HepG2 (cell line): ENCODE data around the gene C16orf78.

Experiments used
- BRCA1 ChIP-seq: sonication (generic); formaldehyde crosslinking; IDR thresholded peaks from 2 replicates; pipeline ENCODE4 v1.4.0; 2020; ENCODE audit warnings: missing genetic modification reagents
- FOXA1 ChIP-seq, 2 experiments: fragments of 450-650 bp in 1 of 2; sonication (generic) in 1 of 2; formaldehyde crosslinking in 1 of 2; IDR thresholded peaks; 2 replicates each; pipeline versions ENCODE4 v1.4.0 to v1.6.1; 2016 to 2020; ENCODE audit warnings: missing genetic modification reagents in 1 of 2
- HDAC2 ChIP-seq: sonication (generic); formaldehyde crosslinking; IDR thresholded peaks from 2 replicates; pipeline ENCODE4 v1.4.0; 2020; ENCODE audit warnings: missing genetic modification reagents
- HDAC6 ChIP-seq: fragments of 200-600 bp; sonication (generic); IDR thresholded peaks from 2 replicates; pipeline ENCODE4 v1.7.0; 2017; ENCODE audit warnings: mild to moderate bottlenecking, antibody characterized with exemption, low read length, low read depth
- NCOR1 ChIP-seq: fragments of 200-600 bp; sonication (generic); IDR thresholded peaks from 2 replicates; pipeline ENCODE4 v1.7.0; 2017; ENCODE audit warnings: antibody characterized with exemption, low read length, borderline replicate concordance
- TCF7 ChIP-seq: sonication (generic); IDR thresholded peaks from 2 replicates; pipeline ENCODE4 v1.6.1; 2016; ENCODE audit warnings: antibody characterized with exemption, low read depth
- YY1 ChIP-seq: IDR thresholded peaks from 2 replicates; pipeline ENCODE4 v1.6.1; 2011; ENCODE audit warnings: low read length, low read depth, moderate library complexity, mild to moderate bottlenecking; ENCODE audit not compliant: insufficient read depth, insufficient replicate concordance
- ZNF780A ChIP-seq: sonication (generic); formaldehyde crosslinking; IDR thresholded peaks from 2 replicates; pipeline ENCODE4 v1.8.0; 2022; ENCODE audit warnings: mild to moderate bottlenecking, missing genetic modification reagents, moderate library complexity
- TF ChIP-seq, protein P1 (sequence below): sonication (generic); formaldehyde crosslinking; IDR thresholded peaks from 2 replicates; pipeline ENCODE4 v1.5.0; 2020; ENCODE audit warnings: mild to moderate bottlenecking, missing genetic modification reagents, moderate library complexity
- TF ChIP-seq, protein P2 (sequence below): sonication (generic); formaldehyde crosslinking; IDR thresholded peaks from 2 replicates; pipeline ENCODE4 v1.8.1; 2023; ENCODE audit warnings: missing genetic modification reagents, inconsistent platforms, borderline replicate concordance

DNA sequence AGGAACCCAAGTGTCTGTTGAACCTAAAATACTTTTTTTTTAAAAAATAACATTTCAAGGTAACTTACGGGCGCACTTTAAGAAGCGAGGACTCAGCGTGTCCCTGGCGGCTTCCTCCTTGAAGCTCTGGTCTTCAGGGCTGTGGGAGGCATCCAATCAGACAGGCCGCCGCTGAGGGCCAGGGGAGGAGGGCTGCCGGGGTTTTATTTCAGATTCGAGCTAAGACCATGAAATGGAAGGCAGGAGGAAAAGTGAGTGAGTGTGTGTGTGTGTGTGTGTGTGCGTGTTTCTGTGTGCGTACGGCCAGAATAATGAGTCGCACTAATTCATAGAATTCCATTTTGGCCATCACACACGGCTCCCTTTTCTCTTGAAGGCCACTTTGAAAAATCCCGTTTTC lies 41.1 kb downstream of the C16orf78 start:
- no peak for TF ChIP-seq HDAC6
- no peak for TF ChIP-seq NCOR1
- no peak for TF ChIP-seq BRCA1
- TF ChIP-seq YY1: no peak
- TF ChIP-seq, protein P1, sequence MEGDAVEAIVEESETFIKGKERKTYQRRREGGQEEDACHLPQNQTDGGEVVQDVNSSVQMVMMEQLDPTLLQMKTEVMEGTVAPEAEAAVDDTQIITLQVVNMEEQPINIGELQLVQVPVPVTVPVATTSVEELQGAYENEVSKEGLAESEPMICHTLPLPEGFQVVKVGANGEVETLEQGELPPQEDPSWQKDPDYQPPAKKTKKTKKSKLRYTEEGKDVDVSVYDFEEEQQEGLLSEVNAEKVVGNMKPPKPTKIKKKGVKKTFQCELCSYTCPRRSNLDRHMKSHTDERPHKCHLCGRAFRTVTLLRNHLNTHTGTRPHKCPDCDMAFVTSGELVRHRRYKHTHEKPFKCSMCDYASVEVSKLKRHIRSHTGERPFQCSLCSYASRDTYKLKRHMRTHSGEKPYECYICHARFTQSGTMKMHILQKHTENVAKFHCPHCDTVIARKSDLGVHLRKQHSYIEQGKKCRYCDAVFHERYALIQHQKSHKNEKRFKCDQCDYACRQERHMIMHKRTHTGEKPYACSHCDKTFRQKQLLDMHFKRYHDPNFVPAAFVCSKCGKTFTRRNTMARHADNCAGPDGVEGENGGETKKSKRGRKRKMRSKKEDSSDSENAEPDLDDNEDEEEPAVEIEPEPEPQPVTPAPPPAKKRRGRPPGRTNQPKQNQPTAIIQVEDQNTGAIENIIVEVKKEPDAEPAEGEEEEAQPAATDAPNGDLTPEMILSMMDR (CRISPR knock-in tag): no peak
- no peak for TF ChIP-seq TCF7
- TF ChIP-seq, protein P2, sequence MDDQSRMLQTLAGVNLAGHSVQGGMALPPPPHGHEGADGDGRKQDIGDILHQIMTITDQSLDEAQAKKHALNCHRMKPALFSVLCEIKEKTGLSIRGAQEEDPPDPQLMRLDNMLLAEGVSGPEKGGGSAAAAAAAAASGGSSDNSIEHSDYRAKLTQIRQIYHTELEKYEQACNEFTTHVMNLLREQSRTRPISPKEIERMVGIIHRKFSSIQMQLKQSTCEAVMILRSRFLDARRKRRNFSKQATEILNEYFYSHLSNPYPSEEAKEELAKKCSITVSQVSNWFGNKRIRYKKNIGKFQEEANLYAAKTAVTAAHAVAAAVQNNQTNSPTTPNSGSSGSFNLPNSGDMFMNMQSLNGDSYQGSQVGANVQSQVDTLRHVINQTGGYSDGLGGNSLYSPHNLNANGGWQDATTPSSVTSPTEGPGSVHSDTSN (CRISPR knock-in tag): no peak
- no peak for TF ChIP-seq FOXA1 (IDR thresholded peaks at IDR 0.05)
- no peak for TF ChIP-seq FOXA1 (CRISPR knock-in tag; IDR thresholded peaks at IDR 0.05)
- TF ChIP-seq HDAC2 (CRISPR knock-in tag): no peak
- TF ChIP-seq ZNF780A (CRISPR knock-in tag): no peak
